GM18502 (cell line): ENCODE data around the gene MICAL2.

Source experiments
- ATAC-seq: cut with Tn5 transposase; IDR thresholded peaks from one replicate; pipeline ENCODE4 v1.9.1; 2021; ENCODE audit warnings: mild to moderate bottlenecking; ENCODE audit not compliant: unreplicated experiment, poor library complexity

Gene MICAL2

DNA sequence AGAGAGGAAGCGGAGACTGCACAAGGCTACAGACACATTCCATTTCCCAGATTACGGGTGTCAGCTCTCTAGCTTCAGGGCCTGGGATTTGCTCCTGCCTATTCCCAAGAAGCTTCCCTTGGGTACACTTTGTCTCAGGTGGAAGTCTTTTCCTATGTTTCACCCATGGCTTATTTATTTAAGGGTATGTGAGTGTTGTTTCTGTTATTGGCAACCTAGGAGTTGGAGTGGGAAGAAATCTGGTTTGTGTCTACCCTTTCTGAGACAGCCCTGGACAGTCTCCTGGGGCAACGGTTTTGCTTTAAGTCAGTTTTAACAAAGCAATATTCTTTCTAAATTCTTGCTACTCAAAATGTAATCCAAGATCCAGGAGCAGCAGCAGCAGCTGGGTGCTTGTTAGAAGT, 127.0 kb downstream of the MICAL2 start:
- ATAC-seq, result no peak

DNA sequence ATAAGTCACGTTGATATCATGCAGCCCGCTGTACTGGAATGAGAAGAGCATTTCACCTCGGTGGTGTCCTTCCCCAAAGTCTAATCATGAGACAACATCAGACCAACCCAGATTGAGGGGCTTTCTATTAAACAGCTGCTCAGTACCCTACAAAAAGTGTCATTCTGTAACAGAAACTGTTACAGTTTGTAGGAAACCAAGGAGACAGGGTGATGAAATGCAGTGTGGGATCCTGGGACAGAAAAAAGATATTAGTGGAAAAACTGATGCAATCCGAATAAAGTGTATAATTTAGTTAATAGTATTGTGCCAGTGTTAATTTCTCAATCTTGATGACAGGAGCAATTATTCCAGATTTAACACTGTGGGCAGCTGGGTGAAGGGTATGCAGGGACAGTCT, 128.0 kb downstream of the MICAL2 start:
- ATAC-seq, result no peak

DNA sequence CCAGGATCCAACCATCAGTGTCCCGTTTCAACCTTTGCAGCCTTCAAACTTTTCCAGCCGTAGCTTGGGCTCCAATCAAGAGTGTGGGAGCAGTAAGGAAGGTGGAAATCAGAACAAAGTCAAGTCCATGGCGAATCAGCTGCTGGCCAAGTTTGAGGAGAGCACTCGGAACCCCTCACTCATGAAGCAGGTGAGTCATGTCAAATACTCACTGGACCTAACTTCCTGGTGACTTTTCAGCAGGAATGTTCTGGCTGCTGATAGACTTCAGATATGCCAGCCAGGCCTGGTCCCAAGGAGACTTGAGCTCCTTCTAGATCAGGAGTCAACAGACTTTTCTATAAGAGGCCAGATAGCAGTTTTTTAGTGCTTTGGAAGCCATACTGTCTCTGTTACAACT, 129.0 kb downstream of the MICAL2 start:
- no peak for ATAC-seq

DNA sequence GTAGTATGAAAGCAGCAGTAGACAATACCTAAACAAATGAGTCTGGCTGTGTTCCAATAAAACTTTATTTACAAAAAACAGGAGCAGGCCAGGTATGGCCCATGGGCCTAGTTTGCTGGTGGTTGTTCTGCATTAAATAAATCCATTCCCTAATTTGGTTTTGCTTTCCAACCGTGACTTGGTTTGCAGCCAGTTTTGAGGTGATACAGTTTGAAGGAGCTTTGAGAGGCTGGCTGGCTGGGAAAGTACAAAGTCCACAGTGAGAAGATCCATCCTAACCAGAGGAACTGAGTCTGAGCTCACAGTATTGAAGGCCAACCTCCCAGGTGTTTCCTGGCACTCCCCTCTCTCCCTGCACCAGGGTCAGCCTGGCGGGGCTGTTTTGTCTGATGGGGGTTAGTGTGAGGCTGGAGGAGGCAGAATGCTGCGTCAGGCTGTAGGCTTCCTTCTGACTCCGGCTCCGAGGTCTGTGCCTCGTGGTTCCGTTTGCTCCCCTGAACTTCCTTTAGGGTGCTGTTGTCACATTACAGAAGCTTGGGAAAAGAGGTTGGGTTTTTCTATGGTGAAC, 129.5 kb downstream of the MICAL2 start:
- no peak for ATAC-seq

DNA sequence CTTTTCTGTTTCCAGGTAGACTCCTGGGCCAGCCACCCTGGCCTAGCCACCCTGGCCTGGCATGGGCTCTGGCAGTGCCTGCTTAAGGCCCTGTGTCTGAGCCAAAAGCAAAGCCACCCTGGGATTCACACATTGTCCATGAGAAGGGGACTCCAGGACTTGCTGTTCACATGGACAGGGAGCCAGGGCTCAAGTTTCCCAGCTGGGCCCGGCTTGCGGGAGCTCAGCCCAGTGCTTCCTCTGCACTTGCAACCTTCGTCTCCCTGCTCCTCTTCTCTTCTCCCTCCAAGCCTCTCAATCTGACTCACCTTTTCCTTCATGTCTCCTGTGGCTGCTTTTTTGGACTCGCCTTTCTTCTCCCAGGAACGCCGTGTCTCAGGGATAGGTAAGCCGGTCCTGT, 130.3 kb downstream of the MICAL2 start:
- no peak for ATAC-seq

DNA sequence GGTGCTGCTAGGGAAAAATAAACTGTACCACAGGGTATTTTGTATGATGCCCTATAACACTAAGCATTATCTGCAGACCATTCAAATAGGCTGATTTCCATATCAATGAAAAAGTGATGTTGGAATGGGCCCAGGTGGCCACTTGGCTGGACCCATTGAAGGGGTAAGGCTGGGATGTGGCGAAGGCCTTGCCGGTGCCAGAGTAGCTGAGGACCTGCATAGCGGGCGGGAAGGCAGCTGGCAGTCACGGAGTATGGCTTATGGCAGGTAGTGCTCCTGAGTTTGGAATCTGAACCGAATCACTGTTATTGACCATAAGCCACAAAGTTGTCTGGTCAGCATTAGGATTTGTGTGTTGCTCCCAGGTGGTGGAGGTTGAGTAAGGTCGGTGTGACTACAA, 131.0 kb downstream of the MICAL2 start:
- ATAC-seq, result no peak

DNA sequence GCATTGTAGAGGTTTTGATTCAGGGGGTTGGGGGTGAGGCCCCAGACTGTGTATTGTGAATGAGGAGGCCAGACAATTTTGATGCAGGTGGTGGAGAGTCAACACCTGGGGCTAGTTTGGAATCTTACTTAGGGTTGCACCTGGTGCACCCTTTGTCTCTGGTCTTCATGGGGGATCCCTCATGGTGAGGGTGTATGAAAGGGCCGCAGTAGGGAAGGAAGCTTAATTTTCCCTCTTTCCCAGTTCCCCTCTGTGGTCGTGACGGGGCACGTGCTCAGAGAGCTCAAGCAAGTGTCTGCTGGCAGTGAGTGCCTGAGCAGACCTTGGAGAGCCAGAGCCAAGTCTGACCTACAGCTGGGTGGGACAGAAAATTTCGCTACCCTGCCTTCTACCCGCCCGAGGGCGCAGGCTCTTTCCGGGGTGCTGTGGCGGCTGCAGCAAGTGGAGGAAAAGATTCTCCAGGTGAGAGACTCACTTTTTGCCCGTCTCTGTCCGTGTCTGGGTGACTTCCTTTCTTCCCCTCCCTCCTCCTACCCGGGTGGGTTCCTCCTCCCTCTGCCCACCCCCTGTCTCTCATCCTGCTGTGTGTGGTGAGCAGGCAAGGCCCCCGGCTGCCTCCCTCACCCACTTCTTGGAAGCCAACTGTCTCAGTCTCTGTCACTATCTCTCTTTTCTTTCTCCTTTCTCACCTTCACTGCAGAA, 131.7 kb downstream of the MICAL2 start:
- ATAC-seq, result no peak

DNA sequence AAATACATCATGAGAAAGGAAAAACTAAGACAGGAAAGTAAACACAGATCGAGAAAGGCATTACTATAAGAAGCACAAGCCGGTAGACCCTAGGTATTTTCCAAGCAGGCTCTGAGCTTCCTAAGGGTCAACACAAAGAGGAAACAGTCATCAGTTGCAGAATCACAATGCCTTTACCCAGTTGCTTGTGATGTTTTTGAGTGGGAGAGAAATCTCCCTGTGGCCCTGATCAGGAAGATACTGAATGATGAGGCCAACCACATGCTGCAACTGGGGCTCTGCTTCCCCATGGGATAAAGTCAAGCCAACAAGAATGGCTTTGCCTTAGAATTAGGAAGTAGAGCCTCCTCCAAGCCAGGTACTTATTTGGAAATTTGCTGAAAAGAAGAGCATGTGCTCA, 132.6 kb downstream of the MICAL2 start:
- ATAC-seq, result no peak

DNA sequence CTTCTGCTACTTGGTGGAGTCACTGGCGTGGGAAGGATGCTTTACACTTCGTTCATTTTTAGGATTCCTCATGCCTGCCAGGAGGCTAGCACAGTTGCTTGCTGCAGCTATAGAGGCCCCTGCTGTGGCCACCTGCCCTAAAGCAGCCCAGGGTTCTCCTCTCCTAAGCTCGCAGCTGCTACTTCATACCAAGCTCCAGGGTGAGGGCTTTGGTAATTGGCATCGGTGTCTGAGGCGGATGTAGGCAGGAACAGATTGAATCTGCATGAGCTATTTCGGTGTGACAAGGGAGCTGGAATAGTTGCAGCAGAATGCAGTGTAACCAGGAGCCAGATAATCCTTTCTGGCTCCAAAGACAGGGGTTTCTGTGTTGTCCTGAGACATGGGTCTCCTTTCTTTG, 133.1 kb downstream of the MICAL2 start:
- no peak for ATAC-seq

DNA sequence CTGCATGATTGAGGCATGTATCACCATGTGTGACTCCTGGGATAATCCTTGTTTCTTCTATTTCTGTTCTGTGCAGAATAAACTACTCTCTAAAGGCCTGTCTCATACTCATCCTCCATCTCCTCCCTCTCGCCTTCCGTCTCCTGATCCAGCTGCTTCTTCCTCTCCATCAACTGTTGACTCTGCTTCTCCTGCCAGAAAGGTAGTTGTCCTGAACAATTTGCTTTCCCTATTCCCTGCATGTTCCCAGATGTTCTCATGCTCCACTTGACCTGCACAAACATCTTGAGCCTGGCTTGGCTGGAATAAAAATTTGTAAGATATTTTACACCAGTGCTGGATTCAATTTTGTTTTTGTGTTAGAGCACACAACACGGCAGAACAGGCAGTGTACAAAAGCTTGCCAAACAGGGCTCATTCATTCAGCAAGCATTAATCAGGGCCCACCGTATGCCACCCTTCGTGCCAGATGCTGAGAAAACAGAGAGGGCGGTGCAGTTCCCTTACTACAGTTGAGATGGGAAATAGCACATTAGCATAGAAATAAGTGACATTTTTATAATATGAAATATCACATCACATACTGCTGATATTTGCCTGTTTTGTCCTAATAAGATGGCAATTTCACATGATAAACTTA, 133.6 kb downstream of the MICAL2 start:
- no peak for ATAC-seq

DNA sequence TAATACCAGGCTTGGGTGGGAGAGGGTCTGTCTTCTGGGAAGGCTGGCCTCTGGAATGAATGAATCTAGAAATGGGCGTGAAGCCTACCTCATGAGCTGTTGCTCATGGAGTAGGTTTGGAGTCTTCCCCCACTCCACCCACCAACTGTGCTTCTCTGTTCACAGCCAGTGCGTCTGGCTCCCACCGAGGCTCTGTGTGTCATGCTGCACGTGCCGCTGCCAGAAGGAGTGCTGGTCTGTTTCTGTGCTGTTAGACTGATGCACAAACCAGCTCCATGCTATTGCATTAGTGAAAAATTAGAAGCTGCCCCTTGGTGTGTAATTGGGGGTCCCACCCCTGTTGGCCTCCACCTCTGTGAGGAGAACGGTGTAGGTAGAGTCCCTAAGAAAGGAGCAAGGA, 134.7 kb downstream of the MICAL2 start:
- no peak for ATAC-seq

DNA sequence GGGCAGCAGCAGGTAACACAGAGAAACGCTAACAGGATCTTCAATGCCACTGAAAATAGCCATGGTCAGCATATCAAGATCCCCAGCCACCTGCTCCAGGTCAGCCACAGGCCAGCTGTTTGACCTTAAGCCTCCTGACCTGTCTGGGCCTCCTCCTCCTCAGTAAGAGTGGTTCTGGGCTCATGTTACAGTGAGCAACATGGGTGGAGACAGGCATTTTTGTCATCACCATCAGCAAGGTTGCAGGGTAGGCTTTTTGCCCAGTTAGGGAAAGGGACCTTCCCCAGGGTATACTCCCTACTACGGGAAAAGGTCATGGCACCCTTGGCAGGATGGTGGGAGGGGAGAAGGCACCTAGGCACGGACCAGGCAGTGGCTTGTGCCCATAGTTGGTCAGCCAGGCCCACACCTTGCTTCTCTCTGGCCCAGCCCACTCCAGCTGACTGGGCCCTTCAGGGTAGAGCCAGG, 135.2 kb downstream of the MICAL2 start:
- no peak for ATAC-seq

DNA sequence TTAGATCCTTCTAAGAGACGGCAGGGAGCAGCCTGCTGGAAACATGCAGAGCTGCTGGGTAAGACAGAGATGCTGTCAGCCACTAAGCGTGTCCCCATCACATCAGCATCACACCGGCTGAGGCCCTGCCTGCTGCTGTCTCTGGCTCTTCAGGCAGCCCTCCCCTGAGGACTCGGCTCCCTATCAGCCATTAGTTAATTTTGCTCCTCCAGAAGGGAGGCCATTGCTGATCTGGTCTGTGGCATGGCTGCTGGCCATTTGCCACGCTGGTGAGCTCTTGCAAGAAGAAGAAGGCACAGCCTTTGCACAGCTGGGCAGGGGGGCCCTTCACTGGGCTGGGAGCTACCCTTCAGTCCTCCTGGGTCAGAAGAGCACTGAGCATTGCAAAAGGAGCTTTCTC, 135.8 kb downstream of the MICAL2 start:
- no peak for ATAC-seq

DNA sequence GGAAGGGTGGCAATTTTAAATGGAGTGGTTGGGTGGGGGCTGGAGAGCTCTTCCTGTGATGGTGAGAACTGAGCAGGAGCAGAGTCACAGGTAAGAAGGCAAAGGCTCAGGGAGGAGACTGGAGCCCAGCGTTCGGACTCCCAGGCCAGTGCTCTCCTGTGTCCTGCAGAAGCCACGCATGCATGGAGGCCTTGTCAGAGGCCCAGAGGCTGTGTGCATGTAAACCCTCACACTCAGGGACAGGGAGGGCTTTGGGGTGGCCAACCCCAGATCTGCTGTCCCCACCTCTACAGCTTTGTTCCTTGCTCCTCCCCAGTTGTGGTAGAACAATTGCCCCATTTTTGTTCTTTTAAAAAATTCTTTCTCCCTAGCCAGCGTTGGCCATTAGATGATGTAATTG, 136.6 kb downstream of the MICAL2 start:
- no peak for ATAC-seq

DNA sequence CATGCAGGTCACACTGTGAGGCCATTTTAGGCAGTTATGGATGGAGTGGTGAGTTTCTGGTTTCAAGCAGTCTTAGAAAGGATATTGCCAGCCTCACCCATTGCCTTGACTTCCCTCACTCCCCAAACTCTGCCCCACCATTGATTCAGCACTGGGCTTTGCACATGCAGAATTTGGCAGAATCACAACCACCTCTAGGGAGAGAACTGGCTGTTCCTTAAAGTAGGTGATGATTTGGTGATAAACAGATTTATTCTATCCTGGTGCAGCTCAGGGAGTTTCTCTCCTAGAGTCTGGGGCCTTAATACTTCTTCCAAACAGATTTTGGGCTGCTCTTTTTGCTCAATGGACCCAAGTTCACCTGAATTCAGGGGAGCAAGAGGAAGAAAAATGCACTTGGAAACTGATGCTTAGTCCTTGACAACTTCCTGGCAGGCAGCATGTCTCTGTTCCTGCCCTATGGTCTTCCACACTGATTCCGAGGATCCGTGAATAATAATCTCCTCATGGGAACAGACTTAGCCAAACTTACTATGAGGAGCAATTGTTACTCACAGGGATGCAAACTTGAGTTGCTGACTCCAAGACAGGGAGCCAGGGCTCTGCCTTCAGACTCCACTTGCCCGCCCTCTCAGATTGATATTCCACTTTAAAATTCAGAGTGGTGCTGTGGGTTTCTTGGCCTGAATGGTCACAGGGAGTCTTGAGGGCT, 137.3 kb downstream of the MICAL2 start:
- ATAC-seq, result no peak

DNA sequence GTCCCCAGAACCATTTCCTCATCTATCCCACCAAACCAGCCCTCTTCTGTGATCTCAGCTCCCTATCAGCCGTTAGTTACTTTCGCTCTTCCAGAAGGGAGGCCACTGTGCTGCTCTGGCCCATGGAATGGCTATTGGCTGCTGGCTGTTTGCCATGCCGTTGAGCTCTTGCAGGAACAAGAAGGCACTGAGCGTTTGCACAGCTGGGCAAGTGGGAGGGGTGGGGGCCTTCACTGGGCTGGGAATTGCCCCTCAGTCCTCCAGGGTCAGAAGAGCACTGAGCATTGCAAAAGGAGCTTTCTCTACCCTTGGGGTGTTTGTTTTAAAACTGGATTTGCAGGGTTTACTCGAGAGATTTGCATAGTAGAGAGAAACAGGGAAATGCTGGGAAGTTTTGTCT, 137.9 kb downstream of the MICAL2 start:
- ATAC-seq, result no peak

DNA sequence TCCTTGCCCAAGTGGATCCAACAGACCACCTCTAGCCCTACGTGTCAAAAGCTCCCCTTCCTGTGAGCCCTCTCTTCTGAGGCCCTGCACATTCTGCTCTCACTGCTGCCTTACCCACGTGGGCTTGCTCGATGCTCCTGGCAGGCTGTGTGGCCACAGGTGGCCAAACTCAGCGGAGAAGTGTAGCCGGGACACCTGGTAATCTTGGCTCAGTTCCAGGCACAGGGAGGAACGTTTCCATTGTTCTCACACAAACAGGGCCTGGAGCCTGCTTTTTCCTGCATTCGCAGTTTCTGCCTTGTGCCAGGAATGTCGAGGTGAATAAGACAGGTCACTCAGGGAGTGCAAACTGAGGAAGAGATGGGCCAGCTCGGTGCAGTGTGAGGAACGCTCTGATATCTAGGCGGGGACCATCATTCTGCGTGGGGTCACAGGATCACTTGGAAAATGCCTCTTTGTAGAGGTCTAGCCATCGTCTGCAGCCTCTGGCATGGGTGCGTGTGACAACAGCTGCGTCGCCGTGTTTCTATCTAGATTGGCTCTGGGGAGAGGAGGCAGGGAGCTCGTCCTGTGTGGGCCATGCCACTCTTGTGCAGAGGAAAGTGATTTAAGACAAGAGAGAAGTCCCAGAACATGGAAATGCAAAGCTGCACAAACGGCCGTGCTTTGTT, 139.3 kb downstream of the MICAL2 start:
- ATAC-seq, result no peak

DNA sequence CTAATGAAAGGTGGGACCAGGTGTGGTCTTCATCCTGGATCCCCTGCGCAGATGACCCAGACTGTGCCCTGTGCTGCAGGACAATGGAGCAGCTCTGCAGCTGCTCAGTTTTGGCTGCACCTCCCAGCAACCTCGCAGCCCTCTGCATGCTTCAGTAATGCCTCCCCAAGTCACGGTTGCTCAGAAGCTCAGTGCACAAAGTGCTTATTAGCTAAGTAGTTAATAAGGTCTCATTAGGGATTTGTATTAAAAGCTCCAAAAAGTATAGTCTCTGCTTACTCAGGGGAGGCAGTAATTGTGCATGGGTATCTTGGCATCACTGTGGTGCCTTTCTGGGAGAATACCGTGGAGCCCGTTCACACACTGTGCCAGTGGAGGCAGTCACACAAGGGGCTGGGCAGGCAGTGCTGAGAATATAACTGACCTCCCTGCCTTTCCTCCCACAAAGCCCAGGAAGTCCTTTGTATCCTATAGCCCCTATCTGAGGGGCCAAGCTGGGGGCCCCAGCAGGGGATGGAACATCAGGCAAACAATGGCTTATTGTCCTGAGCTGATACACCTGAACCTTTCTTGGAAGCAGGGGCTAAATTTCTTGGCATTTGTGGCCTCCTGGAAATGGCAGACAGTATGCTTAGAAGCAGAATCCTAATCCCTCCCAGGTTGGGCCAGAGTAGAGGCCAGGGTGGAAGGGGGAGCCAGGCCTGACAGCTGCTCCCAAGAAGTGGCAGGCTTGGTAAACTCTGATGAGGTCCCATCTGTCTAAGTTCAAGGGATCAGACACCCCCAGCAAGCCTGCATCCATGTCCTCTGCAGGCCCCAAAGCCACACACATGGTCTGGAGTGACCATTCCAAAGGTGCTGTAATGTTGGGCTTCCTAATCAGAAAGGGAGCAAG, 141.5 kb downstream of the MICAL2 start:
- no peak for ATAC-seq

DNA sequence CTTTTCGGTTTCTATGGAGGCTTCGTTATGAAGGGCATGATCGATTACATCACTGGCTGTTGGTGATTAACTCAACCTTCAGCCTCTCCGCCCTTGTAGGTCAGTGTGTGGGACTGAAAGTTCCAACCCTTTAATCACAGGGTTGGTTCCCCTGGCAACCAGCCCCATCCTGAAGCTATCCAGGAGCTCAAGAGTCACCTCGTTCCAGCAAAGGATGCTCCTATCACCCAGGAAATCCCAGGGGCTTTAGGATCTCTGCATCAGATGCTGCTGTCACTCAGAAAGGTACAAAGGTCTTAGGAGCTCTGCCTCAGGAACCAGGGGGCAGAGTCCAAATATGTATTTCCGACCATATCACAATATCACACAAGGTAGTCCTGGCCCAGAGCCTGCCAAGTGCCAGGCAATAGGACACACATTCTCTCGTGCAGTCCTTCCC, 143.5 kb downstream of the MICAL2 start:
- ATAC-seq, result no peak

DNA sequence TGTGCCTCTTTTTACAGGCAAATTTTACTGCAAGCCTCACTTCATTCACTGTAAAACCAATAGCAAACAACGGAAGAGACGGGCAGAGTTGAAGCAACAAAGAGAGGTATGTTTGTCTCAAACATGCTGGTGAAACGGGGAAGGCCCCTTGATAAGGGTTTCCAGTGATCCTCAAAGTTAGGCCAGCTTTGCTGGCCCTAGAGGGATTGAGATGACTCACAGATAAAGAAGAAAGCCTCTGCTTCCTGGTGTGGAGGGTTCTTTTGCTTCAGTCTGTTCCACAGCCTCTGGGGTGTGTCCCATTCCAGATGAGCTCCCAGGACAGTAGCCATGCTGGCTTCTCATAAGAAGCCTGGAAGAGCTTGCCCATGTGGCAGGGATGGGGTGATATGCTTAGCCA, 148.1 kb downstream of the MICAL2 start:
- ATAC-seq, result no peak
